HepG2 (cell line): Measurements from ENCODE around the gene UGT3A2. TPM values are rescaled to one million over a fixed set of nuclear protein-coding genes. Genes with fewer than 3 reads are reported as not detected.

ENCODE experiments used
- ATAC-seq: fragments of 200-7000 bp; cut with Tn5 transposase; 3 replicates; pipeline ENCODE4 v1.9.1; 2020; ENCODE audit warnings: mild to moderate bottlenecking, moderate library complexity
- BruUV-seq: library from RNA; stranded (reverse); fragments of 400-500 nt; replicated peaks from 2 replicates; lab custom pipeline; 2021; lab: Mats Ljungman, UMichigan
- CTCF ChIA-PET: fragments of 300-600 bp; formaldehyde crosslinking; extraction: SDS; loops from one replicate; lab custom pipeline; 2021; ENCODE audit warnings: low total read pairs, inconsistent platforms, low intra/inter-chr PET ratio; lab: Yijun Ruan, JAX
- POLR2A ChIA-PET: fragments of 350-600 bp; sonication (Branson Sonifier 250); formaldehyde crosslinking; loops from one replicate; lab custom pipeline; 2020; ENCODE audit warnings: antibody characterized with exemption, inconsistent platforms; lab: Yijun Ruan, JAX
- DNase-seq: peaks from one replicate; pipeline ENCODE4 v3.0.0-alpha.2; 2015; ENCODE audit warnings: low spot score
- FAIRE-seq: peaks from 3 replicates; lab custom pipeline; 2011; peaks lifted over from hg19 to GRCh38; lab: Jason Lieb, UNC
- H2AFZ ChIP-seq: one replicate; pipeline ENCODE4 v1.6.1; 2011; ENCODE audit warnings: low read length, inconsistent platforms
- H3K27ac ChIP-seq: fragments of 300-600 bp; 3 replicates; pipeline ENCODE4 v1.8.0; 2011; ENCODE audit warnings: mixed run types, mild to moderate bottlenecking, mixed read lengths, low read length, inconsistent platforms; ENCODE audit not compliant: insufficient read depth; ENCODE audit errors: extremely low read length
- H3K27me3 ChIP-seq, 2 experiments: fragments of 200-600 bp in 1 of 2; 2 replicates in 1 of 2; 3 replicates in 1 of 2; pipeline versions ENCODE4 v1.6.0 to v1.8.0; 2011; ENCODE audit warnings: low read length in 2 of 2, mild to moderate bottlenecking in 2 of 2, moderate library complexity in 2 of 2, inconsistent platforms in 1 of 2; ENCODE audit not compliant: insufficient read depth in 2 of 2, control insufficient read depth in 1 of 2
- H3K36me3 ChIP-seq, 2 experiments: fragments of 200-600 bp in 1 of 2; replicated peaks in 1 of 2; 2 replicates in 1 of 2; 3 replicates in 1 of 2; pipeline versions ENCODE4 v1.5.1 to v1.8.0; 2011; ENCODE audit warnings: low read length in 2 of 2, inconsistent platforms in 1 of 2; ENCODE audit not compliant: insufficient read depth in 2 of 2, control insufficient read depth in 1 of 2
- H3K4me1 ChIP-seq: 2 replicates; pipeline ENCODE4 v1.5.1; 2012; ENCODE audit warnings: low read length, inconsistent platforms; ENCODE audit not compliant: insufficient read depth
- H3K4me2 ChIP-seq: 2 replicates; pipeline ENCODE4 v1.6.0; 2011; ENCODE audit warnings: low read depth, low read length, inconsistent platforms
- H3K4me3 ChIP-seq, 3 experiments: fragments of 200-600 bp in 1 of 3; sonication (generic), shearing (Covaris generic) in 1 of 3; replicated peaks in 1 of 3; 2 replicates each; pipeline ENCODE4 v1.5.1; 2011 to 2016; ENCODE audit warnings: low read length in 3 of 3, inconsistent platforms in 2 of 3, low read depth in 2 of 3, mild to moderate bottlenecking in 2 of 3, control low read depth in 1 of 3, mixed read lengths in 1 of 3; ENCODE audit not compliant: insufficient read depth in 1 of 3
- H3K79me2 ChIP-seq: one replicate; pipeline ENCODE4 v1.6.1; 2011; ENCODE audit warnings: low read length, inconsistent platforms; ENCODE audit not compliant: insufficient read depth
- H3K9ac ChIP-seq: 2 replicates; pipeline ENCODE4 v1.6.0; 2011; ENCODE audit warnings: mild to moderate bottlenecking, low read depth, low read length, inconsistent platforms; ENCODE audit not compliant: insufficient read depth
- H3K9me3 ChIP-seq: 2 replicates; pipeline ENCODE4 v1.5.1; 2012; ENCODE audit warnings: mild to moderate bottlenecking, low read length
- H4K20me1 ChIP-seq: 2 replicates; pipeline ENCODE4 v1.6.0; 2011; ENCODE audit warnings: inconsistent platforms, mild to moderate bottlenecking, low read length, moderate library complexity; ENCODE audit not compliant: insufficient read depth
- AFF4 ChIP-seq: sonication (generic); formaldehyde crosslinking; IDR thresholded peaks from 2 replicates; pipeline ENCODE4 v1.4.0; 2020; ENCODE audit warnings: missing genetic modification reagents
- GZF1 ChIP-seq: sonication (generic); formaldehyde crosslinking; IDR thresholded peaks from 2 replicates; pipeline ENCODE4 v1.5.1; 2020; ENCODE audit warnings: mild to moderate bottlenecking, missing genetic modification reagents
- MAZ ChIP-seq, 2 experiments: sonication (generic) in 1 of 2; formaldehyde crosslinking in 1 of 2; IDR thresholded peaks; 2 replicates each; pipeline versions ENCODE4 v1.5.0 to v1.6.1; 2012 to 2020; ENCODE audit warnings: low read depth in 2 of 2, mild to moderate bottlenecking in 2 of 2, borderline replicate concordance in 1 of 2, improper control_type of control experiment in 1 of 2, low read length in 1 of 2, missing genetic modification reagents in 1 of 2, moderate library complexity in 1 of 2
- SOX5 ChIP-seq: IDR thresholded peaks from 2 replicates; pipeline ENCODE4 v1.6.1; 2016; ENCODE audit warnings: borderline replicate concordance
- TBL1XR1 ChIP-seq: fragments of 150-350 bp; IDR thresholded peaks from 2 replicates; pipeline ENCODE4 v1.6.1; 2014; ENCODE audit warnings: borderline replicate concordance, low read length; ENCODE audit not compliant: partially characterized antibody
- YEATS4 ChIP-seq: sonication (generic); formaldehyde crosslinking; IDR thresholded peaks from 2 replicates; pipeline ENCODE4 v1.4.0; 2020; ENCODE audit warnings: missing genetic modification reagents, borderline replicate concordance
- ZMAT3 ChIP-seq: sonication (generic); formaldehyde crosslinking; conservative IDR thresholded peaks from 2 replicates; pipeline ENCODE4 v1.7.0; 2021; ENCODE audit warnings: missing genetic modification reagents
- ZNF225 ChIP-seq: sonication (generic); formaldehyde crosslinking; IDR thresholded peaks from 2 replicates; pipeline ENCODE4 v1.4.0; 2020; ENCODE audit warnings: mild to moderate bottlenecking, missing genetic modification reagents
- ZNF232 ChIP-seq: sonication (generic); formaldehyde crosslinking; IDR thresholded peaks from 2 replicates; pipeline ENCODE4 v1.4.0; 2020; ENCODE audit warnings: missing genetic modification reagents, borderline replicate concordance
- ZNF329 ChIP-seq: sonication (generic); formaldehyde crosslinking; IDR thresholded peaks from 2 replicates; pipeline ENCODE4 v1.9.0; 2021; ENCODE audit warnings: low read depth, mild to moderate bottlenecking, missing genetic modification reagents
- ZNF7 ChIP-seq: IDR thresholded peaks from 2 replicates; pipeline ENCODE4 v1.6.1; 2016; ENCODE audit warnings: missing biosample characterization, missing genetic modification reagents
- WGBS: methylation state at CpG from one replicate; pipeline ENCODE4 v1.1.6; 2017; ENCODE audit warnings: low lambda C conversion rate; 5-methylcytosine and 5-hydroxymethylcytosine counted together
- in situ Hi-C: cut with HindIII; loops from 2 replicates; pipeline ENCODE4 v1.10.0; 2017; ENCODE audit warnings: low pct_unique_long_range_greater_than_20kb; ENCODE audit not compliant: extremely low pct_ligation_motif_present
- intact Hi-C: fragments of 100-400 bp; cut with micrococcal nuclease; formaldehyde crosslinking; loops from one replicate; pipeline ENCODE4 v1.10.0; 2022; ENCODE audit not compliant: unreplicated experiment
- polyA plus RNA-seq, 8 experiments: library from polyadenylated mRNA; depleted of rRNA in 3 of 8; stranded (reverse) in 7 of 8; unstranded in 1 of 8; fragments of >200 nt; fragmentation: Illumina TruSeq in 4 of 8; extraction: Trizol in 4 of 8; gene quantifications; 2 replicates each; pipeline versions ENCODE4 v1.2.1 to v1.2.3, GENCODE V29; 2011 to 2016; ENCODE audit warnings: low read depth in 4 of 8, missing spikeins in 1 of 8, mixed read lengths in 1 of 8; ENCODE audit not compliant: insufficient read depth in 1 of 8
- total RNA-seq, 5 experiments: library from RNA; depleted of rRNA; stranded (reverse); fragments of >200 nt; fragmentation: Illumina TruSeq; extraction: Trizol; gene quantifications; 2 replicates each; pipeline ENCODE4 v1.2.3, GENCODE V29; 2016; ENCODE audit warnings: low read depth in 1 of 5

Gene UGT3A2
- total and polyA plus RNA-seq, 2 of the 13 experiments (the other 11 are each of a cell fraction or from before 2014, with no cell fraction given): not detected

DNA sequence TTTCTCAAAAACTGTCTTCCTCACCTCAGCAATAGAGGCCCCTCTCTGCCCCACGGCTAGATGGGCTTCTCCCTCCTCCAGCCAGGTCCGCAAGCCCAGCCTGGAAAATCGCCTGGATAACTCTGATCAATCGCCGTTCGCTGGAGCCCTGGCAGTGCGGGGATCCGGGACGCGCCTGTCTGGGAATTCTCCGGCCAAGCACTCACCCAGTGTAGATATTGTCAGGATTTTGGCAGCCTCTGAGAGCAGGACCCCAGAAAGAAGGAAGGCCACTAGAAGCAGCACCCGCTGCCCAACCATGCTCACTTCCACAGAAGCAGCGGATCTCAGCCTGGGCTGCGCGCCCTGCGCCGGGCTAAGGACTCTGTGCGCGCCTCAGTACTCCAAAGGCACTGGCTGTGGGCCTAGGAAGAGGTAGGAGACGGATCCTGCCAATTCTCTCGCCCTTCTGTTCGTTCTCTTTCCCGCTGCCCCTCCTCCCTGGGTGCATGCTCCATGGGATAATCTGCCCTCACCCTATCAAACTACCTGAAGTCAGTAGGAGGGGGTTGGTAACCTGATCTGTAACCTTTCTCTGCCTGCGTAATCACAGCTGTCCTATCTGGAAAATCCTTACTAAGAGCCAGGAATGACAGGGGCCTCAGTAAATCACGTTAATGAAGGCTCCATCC, 75.6 kb downstream of the UGT3A2 start, which contains the start of gene UGT3A1 (continued):
- TF ChIP-seq ZNF232 (CRISPR knock-in tag): no peak
- TF ChIP-seq ZMAT3 (CRISPR knock-in tag): no peak
- TF ChIP-seq ZNF7: no peak
- no peak for TF ChIP-seq YEATS4 (CRISPR knock-in tag)
- no peak for TF ChIP-seq MAZ (IDR thresholded peaks at IDR 0.05; ENCODE audit: borderline replicate concordance, low read depth, low read length)
- TF ChIP-seq MAZ (CRISPR knock-in tag; IDR thresholded peaks at IDR 0.05; ENCODE audit: low read depth): no peak
- TF ChIP-seq, all 625 proteins: peak for 0

- FAIRE-seq: no peak
Measured at GRCh38 chr5:35990520-35990919, 76.2 kb downstream of the UGT3A2 start.

More at GRCh38 chr5:35990520-35990919, 76.2 kb downstream of the UGT3A2 start:
- ChIA-PET POLR2A (no interaction called here), CTCF (no interaction called here)
- Histone ChIP-seq H3K27ac (no peak overlapping the region), H3K9me3 (no peaks in the 10 kb centered on the region), H3K4me1 (no peaks in the 10 kb centered on the region), H3K9ac (no peak overlapping the region), H2AFZ (no peak overlapping the region), H3K4me3 (no peak overlapping the region), H4K20me1 (no peaks in the 10 kb centered on the region), H3K27me3 (peaks cover 0 to 15% of the 10 kb centered on the region in 2 experiments; a peak in 2 of 5 replicates), H3K36me3 (no peaks in the 10 kb centered on the region), H3K4me2 (no peak overlapping the region), H3K79me2 (no peaks in the 10 kb centered on the region)
- BruUV-seq: no TSS peak
- no peak for TF ChIP-seq TBL1XR1
- no peak for TF ChIP-seq GZF1 (CRISPR knock-in tag)
- no peak for TF ChIP-seq ZNF225 (CRISPR knock-in tag)
- TF ChIP-seq SOX5 (CRISPR knock-in tag): no peak
- TF ChIP-seq ZNF329 (CRISPR knock-in tag): no peak
- TF ChIP-seq AFF4 (CRISPR knock-in tag): no peak
- WGBS: 5% methylated on average over 4 of the region's 12 CpGs
- intact Hi-C loops: no loop called here
- in situ Hi-C loops: no loop called here
- ATAC-seq (no peak), DNase-seq (no peak)
